HUES6 (cell line): Measurements from ENCODE around the gene POLA1.
A peak's percentile ranks its signal among the peaks of the same experiment; 100 is the strongest.
"Not testable (repeated sequence)": the region's sequence is repeated elsewhere in the genome, so short reads cannot be mapped to it uniquely, and the experiment has no call there.

Experiments used
- H3K27ac ChIP-seq: 2 replicates; pipeline ENCODE4 v1.7.0; 2013; ENCODE audit warnings: low read depth, mild to moderate bottlenecking, low read length, inconsistent platforms
- H3K27me3 ChIP-seq: 2 replicates; pipeline ENCODE4 v1.6.1; 2013; ENCODE audit warnings: low read length; ENCODE audit not compliant: control insufficient read depth, insufficient read depth
- H3K36me3 ChIP-seq: 2 replicates; pipeline ENCODE4 v1.6.1; 2013; ENCODE audit warnings: low read length; ENCODE audit not compliant: control insufficient read depth, insufficient read depth
- H3K4me1 ChIP-seq: 2 replicates; pipeline ENCODE4 v1.6.1; 2013; ENCODE audit warnings: low read length; ENCODE audit not compliant: control insufficient read depth, insufficient read depth
- H3K4me3 ChIP-seq: 2 replicates; pipeline ENCODE4 v1.5.1; 2013; ENCODE audit warnings: low read depth, low read length
- H3K9ac ChIP-seq: one replicate; pipeline ENCODE4 v1.6.1; 2013; ENCODE audit warnings: mild to moderate bottlenecking, low read length
- H3K9me3 ChIP-seq: 2 replicates; pipeline ENCODE4 v1.6.1; 2013; ENCODE audit warnings: low read depth, low read length; ENCODE audit not compliant: control insufficient read depth, insufficient read depth

Gene POLA1

GRCh38 chrX:24846550-24847150 is 152.9 kb downstream of the POLA1 start:
- Histone ChIP-seq H3K4me1 (peaks cover 8% of the 10 kb centered on the region), H3K9me3 (no peaks in the 10 kb centered on the region), H3K27ac (peak overlapping the region; percentile 49), H3K9ac (no peak overlapping the region), H3K4me3 (no peak overlapping the region), H3K27me3 (no peaks in the 10 kb centered on the region; the same call in 1 of the 2 replicates), H3K36me3 (peaks cover 60% of the 10 kb centered on the region)

GRCh38 chrX:24851289-24851688 is 157.6 kb downstream of the POLA1 start:
- Histone ChIP-seq H3K4me3 (no peak overlapping the region), H3K4me1 (peaks cover 8% of the 10 kb centered on the region), H3K9me3 (no peaks in the 10 kb centered on the region), H3K27me3 (no peaks in the 10 kb centered on the region), H3K36me3 (peaks cover 61% of the 10 kb centered on the region), H3K27ac (no peak overlapping the region), H3K9ac (no peak overlapping the region)

- Histone ChIP-seq H3K27me3 (no peaks in the 10 kb centered on the region), H3K4me3 (no peak overlapping the region), H3K27ac (no peak overlapping the region), H3K4me1 (peaks cover 5% of the 10 kb centered on the region), H3K36me3 (peaks cover 61% of the 10 kb centered on the region), H3K9ac (no peak overlapping the region), H3K9me3 (no peaks in the 10 kb centered on the region)
Observed at GRCh38 chrX:24851780-24852179, 158.1 kb downstream of the POLA1 start.

GRCh38 chrX:24858004-24858746 is 164.5 kb downstream of the POLA1 start:
- H3K4me1 ChIP-seq, result 0 out of 2 replicates have a peak, but pooled peaks cover 6% of the 10 kb centered on the region
- H3K9ac ChIP-seq, result no peak overlapping the region
- no peaks in the 10 kb centered on the region; the same call in 1 of the 2 replicates for H3K27me3 ChIP-seq
- peaks cover 24% of the 10 kb centered on the region for H3K36me3 ChIP-seq
- H3K4me3 ChIP-seq, result no peak overlapping the region
- H3K9me3 ChIP-seq, result no peaks in the 10 kb centered on the region
- no peak overlapping the region for H3K27ac ChIP-seq

GRCh38 chrX:24859211-24859841 is 165.6 kb downstream of the POLA1 start:
- no peaks in the 10 kb centered on the region; the same call in 1 of the 2 replicates for H3K27me3 ChIP-seq
- H3K27ac ChIP-seq, result no peak overlapping the region
- peaks cover 23% of the 10 kb centered on the region for H3K36me3 ChIP-seq
- no peak overlapping the region for H3K9ac ChIP-seq
- no peak overlapping the region for H3K4me3 ChIP-seq
- H3K9me3 ChIP-seq, result no peaks in the 10 kb centered on the region
- H3K4me1 ChIP-seq, result 0 out of 2 replicates have a peak, but pooled peaks cover 6% of the 10 kb centered on the region

GRCh38 chrX:24860140-24860539 is 166.4 kb downstream of the POLA1 start:
- Histone ChIP-seq H3K4me1 (0 out of 2 replicates have a peak, but pooled peaks cover 6% of the 10 kb centered on the region), H3K9ac (no peak overlapping the region), H3K9me3 (no peaks in the 10 kb centered on the region), H3K36me3 (peaks cover 20% of the 10 kb centered on the region), H3K27me3 (no peaks in the 10 kb centered on the region; the same call in 1 of the 2 replicates), H3K4me3 (no peak overlapping the region), H3K27ac (no peak overlapping the region)

GRCh38 chrX:24862343-24862742 is 168.6 kb downstream of the POLA1 start:
- H3K36me3 ChIP-seq, result peaks cover 7% of the 10 kb centered on the region

GRCh38 chrX:24863779-24864178 is 170.1 kb downstream of the POLA1 start:
- H3K4me3 ChIP-seq, H3K9ac ChIP-seq, H3K36me3 ChIP-seq, H3K4me1 ChIP-seq, H3K9me3 ChIP-seq, H3K27me3 ChIP-seq, H3K27ac ChIP-seq: not testable (repeated sequence)

More at GRCh38 chrX:24862343-24862742, 168.6 kb downstream of the POLA1 start:
- no peaks in the 10 kb centered on the region; the same call in 1 of the 2 replicates for H3K27me3 ChIP-seq
- 0 out of 2 replicates have a peak overlapping the region, but pooled peaks have one; percentile 21 for H3K27ac ChIP-seq
- 0 out of 2 replicates have a peak, but pooled peaks cover 6% of the 10 kb centered on the region for H3K4me1 ChIP-seq
- H3K9ac ChIP-seq, result no peak overlapping the region
- H3K9me3 ChIP-seq, result no peaks in the 10 kb centered on the region
- H3K4me3 ChIP-seq, result no peak overlapping the region

GRCh38 chrX:24870143-24870542 is 176.4 kb downstream of the POLA1 start:
- no peak overlapping the region for H3K27ac ChIP-seq

GRCh38 chrX:24874604-24875247 is 181.0 kb downstream of the POLA1 start:
- H3K4me1 ChIP-seq, result peaks cover 12% of the 10 kb centered on the region
- no peak overlapping the region for H3K9ac ChIP-seq
- H3K9me3 ChIP-seq, result no peaks in the 10 kb centered on the region
- H3K4me3 ChIP-seq, result no peak overlapping the region
- no peak overlapping the region for H3K27ac ChIP-seq
- H3K36me3 ChIP-seq, result peaks cover 3% of the 10 kb centered on the region
- no peaks in the 10 kb centered on the region; the same call in 1 of the 2 replicates for H3K27me3 ChIP-seq

More at GRCh38 chrX:24870143-24870542, 176.4 kb downstream of the POLA1 start:
- Histone ChIP-seq H3K4me1 (peaks cover 12% of the 10 kb centered on the region), H3K9me3 (no peaks in the 10 kb centered on the region), H3K36me3 (peaks cover 3% of the 10 kb centered on the region), H3K4me3 (no peak overlapping the region), H3K27me3 (no peaks in the 10 kb centered on the region; the same call in 1 of the 2 replicates), H3K9ac (no peak overlapping the region)
